Measurements from ENCODE around the gene RNU6-1.

Gene RNU6-1

DNA sequence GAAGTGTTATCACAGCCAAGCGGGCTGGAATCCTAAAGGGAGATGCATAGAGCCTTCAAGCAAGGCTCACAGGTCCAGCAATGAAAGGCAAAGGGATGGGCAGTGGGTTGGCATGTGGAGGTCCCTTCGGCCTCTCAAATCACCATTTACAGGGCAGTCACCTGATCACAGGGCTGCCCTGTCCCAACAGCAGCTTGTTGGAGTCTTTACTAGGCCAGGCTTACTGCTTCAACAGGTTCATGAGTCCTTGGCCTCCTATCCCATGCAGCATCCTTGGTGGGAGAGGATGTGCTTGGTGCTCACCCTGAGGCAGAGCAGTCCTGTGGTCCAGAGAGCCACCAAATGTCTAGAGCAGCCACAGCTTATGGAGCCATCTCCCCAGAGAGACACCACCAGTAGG, 38.7 kb downstream of the RNU6-1 start:
- no peak for DNase-seq (ENCODE audit: low spot score)

GRCh38 chr15:67799801-67800205, 40.0 kb downstream of the RNU6-1 start:
- no peak for DNase-seq (ENCODE audit: low spot score)

GRCh38 chr15:67796196-67797127, 43.4 kb downstream of the RNU6-1 start:
- DNase-seq (ENCODE audit: low spot score) = no peak

GRCh38 chr15:67794832-67795574, 44.8 kb downstream of the RNU6-1 start:
- no peak for DNase-seq (ENCODE audit: low spot score)

GRCh38 chr15:67792250-67792942, 47.4 kb downstream of the RNU6-1 start:
- no peak for DNase-seq (ENCODE audit: low spot score)

GRCh38 chr15:67790610-67791319, 49.1 kb downstream of the RNU6-1 start:
- no peak for DNase-seq (ENCODE audit: low spot score)
